Calu3 (cell line): ENCODE data around the gene RPRD1B. TPM values are rescaled to one million over a fixed set of nuclear protein-coding genes. Genes with fewer than 3 reads are reported as not detected.

Experiments
- BruUV-seq: library from RNA; stranded (reverse); fragments of 400-500 nt; replicated peaks from 2 replicates; lab custom pipeline; 2021; lab: Mats Ljungman, UMichigan
- CTCF ChIA-PET: fragments of 300-600 bp; sonication (Branson Sonifier 250); formaldehyde crosslinking; loops from one replicate; lab custom pipeline; 2022; ENCODE audit warnings: antibody characterized with exemption; lab: Charles Lee
- DNase-seq: peaks from one replicate; pipeline ENCODE4 v3.0.0; 2022
- H3K27ac Mint-ChIP-seq: one replicate; pipeline ENCODE4 v1.8.0; 2022; ENCODE audit warnings: mixed read lengths; ENCODE audit not compliant: unreplicated experiment
- H3K27me3 Mint-ChIP-seq: one replicate; pipeline ENCODE4 v1.8.0; 2022; ENCODE audit warnings: mixed read lengths; ENCODE audit not compliant: unreplicated experiment
- H3K36me3 Mint-ChIP-seq: one replicate; pipeline ENCODE4 v1.8.0; 2022; ENCODE audit warnings: mild to moderate bottlenecking, moderate library complexity, mixed read lengths; ENCODE audit not compliant: insufficient read depth, unreplicated experiment
- H3K4me1 Mint-ChIP-seq: one replicate; pipeline ENCODE4 v1.8.0; 2022; ENCODE audit warnings: mild to moderate bottlenecking, low read depth, mixed read lengths; ENCODE audit not compliant: unreplicated experiment
- H3K4me3 Mint-ChIP-seq: one replicate; pipeline ENCODE4 v1.8.0; 2022; ENCODE audit warnings: mild to moderate bottlenecking, low read depth, moderate library complexity, mixed read lengths; ENCODE audit not compliant: unreplicated experiment
- H3K9me3 Mint-ChIP-seq: one replicate; pipeline ENCODE4 v1.8.0; 2022; ENCODE audit warnings: low read depth, mixed read lengths; ENCODE audit not compliant: unreplicated experiment
- intact Hi-C: fragments of 100-400 bp; cut with micrococcal nuclease; formaldehyde crosslinking; loops from one replicate; pipeline ENCODE4 v1.10.0; 2022; ENCODE audit not compliant: unreplicated experiment
- total RNA-seq: library from RNA; stranded (reverse); gene quantifications from 2 replicates; pipeline ENCODE4 v1.2.3, GENCODE V29; 2022
- TF ChIP-seq, protein P1 (sequence below): fragments of 200-600 bp; IDR thresholded peaks from one replicate; pipeline ENCODE4 v1.8.0; 2022; ENCODE audit warnings: antibody characterized with exemption; ENCODE audit not compliant: unreplicated experiment

The RPRD1B gene
- total RNA-seq, 1 experiment from 2014 or later: 53.5 TPM

- TF ChIP-seq, protein P1, sequence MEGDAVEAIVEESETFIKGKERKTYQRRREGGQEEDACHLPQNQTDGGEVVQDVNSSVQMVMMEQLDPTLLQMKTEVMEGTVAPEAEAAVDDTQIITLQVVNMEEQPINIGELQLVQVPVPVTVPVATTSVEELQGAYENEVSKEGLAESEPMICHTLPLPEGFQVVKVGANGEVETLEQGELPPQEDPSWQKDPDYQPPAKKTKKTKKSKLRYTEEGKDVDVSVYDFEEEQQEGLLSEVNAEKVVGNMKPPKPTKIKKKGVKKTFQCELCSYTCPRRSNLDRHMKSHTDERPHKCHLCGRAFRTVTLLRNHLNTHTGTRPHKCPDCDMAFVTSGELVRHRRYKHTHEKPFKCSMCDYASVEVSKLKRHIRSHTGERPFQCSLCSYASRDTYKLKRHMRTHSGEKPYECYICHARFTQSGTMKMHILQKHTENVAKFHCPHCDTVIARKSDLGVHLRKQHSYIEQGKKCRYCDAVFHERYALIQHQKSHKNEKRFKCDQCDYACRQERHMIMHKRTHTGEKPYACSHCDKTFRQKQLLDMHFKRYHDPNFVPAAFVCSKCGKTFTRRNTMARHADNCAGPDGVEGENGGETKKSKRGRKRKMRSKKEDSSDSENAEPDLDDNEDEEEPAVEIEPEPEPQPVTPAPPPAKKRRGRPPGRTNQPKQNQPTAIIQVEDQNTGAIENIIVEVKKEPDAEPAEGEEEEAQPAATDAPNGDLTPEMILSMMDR: no peak
- Mint-ChIP-seq H3K4me1 (peaks cover 15% of the 10 kb centered on the region), H3K27ac (no peak overlapping the region), H3K9me3 (peaks cover 10% of the 10 kb centered on the region), H3K36me3 (peaks cover 7% of the 10 kb centered on the region), H3K4me3 (no peak overlapping the region), H3K27me3 (no peaks in the 10 kb centered on the region)
- CTCF ChIA-PET: interaction anchor here (0.7 to 0.9 kb wide), 2 partner anchors 209 to 638 kb away, joined by 4 to 7 read pairs; no protein-coding TSS in a partner anchor
- BruUV-seq: no TSS peak
- intact Hi-C loops: no loop called here
- no peak for DNase-seq
These were observed 15.2 kb upstream of the RPRD1B start for GRCh38 chr20:38018385-38018784.

DNA sequence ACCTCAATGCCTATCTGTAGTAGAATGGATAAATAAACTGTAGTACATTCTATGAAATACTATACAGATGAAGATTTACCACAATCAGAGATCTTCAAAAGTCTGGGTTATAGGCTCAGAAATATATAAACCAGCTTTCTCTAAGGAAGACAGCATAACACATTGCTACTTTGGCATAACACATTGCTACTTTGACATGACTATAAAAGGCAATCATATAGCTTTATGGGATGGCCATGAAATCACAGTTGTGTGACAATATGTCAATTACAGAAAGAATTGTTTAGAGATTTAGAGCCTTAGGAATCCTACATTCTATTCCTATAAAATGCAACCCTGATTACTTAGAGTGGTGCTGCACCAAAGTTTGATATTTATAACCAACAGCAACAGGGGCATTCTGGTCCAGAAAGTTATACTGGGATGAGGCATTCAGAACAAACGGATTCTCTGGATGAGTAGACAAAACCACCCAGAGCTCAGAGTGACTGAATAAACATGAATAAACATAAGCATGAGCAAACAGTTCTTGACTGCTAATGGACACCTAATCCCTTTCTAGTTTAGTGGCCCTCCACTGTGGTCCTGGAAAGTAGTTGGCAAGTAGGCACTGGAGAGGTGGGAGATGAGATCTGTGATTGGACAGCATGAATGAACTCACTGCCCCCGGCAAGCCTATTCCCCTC is 12.3 kb upstream of the RPRD1B start:
- Mint-ChIP-seq H3K4me1 (peaks cover 30% of the 10 kb centered on the region), H3K27ac (no peak overlapping the region), H3K4me3 (no peak overlapping the region), H3K27me3 (no peaks in the 10 kb centered on the region), H3K9me3 (peaks cover 10% of the 10 kb centered on the region), H3K36me3 (peaks cover 7% of the 10 kb centered on the region)
- intact Hi-C loops: no loop called here
- DNase-seq: no peak
- BruUV-seq: no TSS peak
- CTCF ChIA-PET: interaction anchor here (0.7 kb wide), 1 partner anchor 9 kb away, joined by 3 read pairs; no protein-coding TSS in a partner anchor
- TF ChIP-seq, protein P1: no peak

DNA sequence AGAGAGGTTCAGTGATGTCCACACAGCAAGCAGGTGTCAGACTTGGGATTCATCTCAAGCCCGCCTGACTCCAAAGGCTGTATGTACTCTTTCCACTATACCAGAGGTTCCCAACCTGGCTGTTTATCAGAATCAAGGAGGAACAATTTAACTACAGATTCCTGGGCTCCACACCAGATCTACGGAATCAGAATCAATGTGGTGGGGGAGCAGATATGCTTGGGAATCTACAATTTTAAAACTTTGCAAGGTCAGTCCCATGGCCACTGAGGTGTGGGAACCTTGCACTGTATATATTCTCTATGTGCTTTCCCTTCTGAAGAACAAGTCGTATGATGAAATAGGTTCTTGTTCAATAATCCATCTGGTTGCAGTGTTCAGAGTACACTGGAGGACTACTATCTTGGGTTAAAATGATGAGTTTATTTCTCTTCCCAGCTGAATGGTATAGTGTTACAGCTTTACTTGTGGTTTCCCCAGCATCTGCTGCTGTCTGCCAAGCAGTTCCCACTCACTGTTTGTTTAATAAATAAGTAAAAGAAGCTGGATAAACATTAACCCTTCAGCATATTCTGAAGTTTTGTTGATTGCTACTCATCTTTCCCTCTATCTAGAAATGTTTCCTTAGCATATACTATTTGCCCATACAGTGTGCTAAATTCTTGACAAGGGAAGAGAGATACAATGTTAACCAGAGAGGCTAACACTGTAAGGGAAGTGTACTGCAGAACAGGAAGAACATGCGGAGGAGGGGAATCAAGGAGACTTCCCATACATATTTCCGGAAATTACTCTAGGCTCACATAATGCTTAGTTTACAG is 10.2 kb upstream of the RPRD1B start:
- no peak for DNase-seq

DNA sequence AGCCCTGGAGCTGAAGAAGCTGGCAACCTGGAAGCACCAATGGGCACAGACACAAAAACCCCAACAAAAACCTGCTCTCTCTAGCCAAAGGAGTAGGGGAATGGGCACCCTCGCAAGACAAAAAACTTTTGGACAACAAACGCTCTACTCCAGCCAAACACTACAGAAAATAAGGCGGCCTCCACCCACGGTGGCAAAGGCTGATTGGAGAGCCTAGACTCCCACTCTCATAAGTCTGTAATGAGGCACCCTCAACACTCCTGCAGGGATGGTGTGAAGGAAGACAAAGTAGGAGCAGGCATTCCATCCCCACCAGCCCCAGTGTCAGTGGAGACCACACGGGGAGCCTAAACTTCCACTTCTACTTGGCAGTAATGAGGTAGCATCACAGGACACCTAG is 9.1 kb upstream of the RPRD1B start:
- no peak for DNase-seq

More for the DNA sequence above, 10.2 kb upstream of the RPRD1B start:
- H3K36me3 Mint-ChIP-seq: no peaks in the 10 kb centered on the region
- intact Hi-C loops: no loop called here
- H3K4me1 Mint-ChIP-seq: peaks cover 36% of the 10 kb centered on the region
- H3K4me3 Mint-ChIP-seq: no peak overlapping the region
- no peaks in the 10 kb centered on the region for H3K27me3 Mint-ChIP-seq
- CTCF ChIA-PET: no interaction called here
- TF ChIP-seq, protein P1: no peak
- H3K27ac Mint-ChIP-seq: no peak overlapping the region
- BruUV-seq: no TSS peak
- H3K9me3 Mint-ChIP-seq: peaks cover 2% of the 10 kb centered on the region

More for the DNA sequence above, 9.1 kb upstream of the RPRD1B start:
- no peak overlapping the region for H3K27ac Mint-ChIP-seq
- no peaks in the 10 kb centered on the region for H3K27me3 Mint-ChIP-seq
- TF ChIP-seq, protein P1: no peak
- H3K4me1 Mint-ChIP-seq: peaks cover 47% of the 10 kb centered on the region
- no peaks in the 10 kb centered on the region for H3K9me3 Mint-ChIP-seq
- no TSS peak for BruUV-seq
- intact Hi-C loops: no loop called here
- H3K4me3 Mint-ChIP-seq: no peak overlapping the region
- CTCF ChIA-PET: no interaction called here
- H3K36me3 Mint-ChIP-seq: no peaks in the 10 kb centered on the region
